Activated CD4-positive, alpha-beta T cell treated with anti-CD3 and anti-CD28 coated beads, Interleukin-2, Interleukin-4, amounts not matched to agents 100 ng/mL and 50 ng/mL, durations not matched to agents 16 hours and 8 hours (primary cell): ENCODE results near the gene ADIPOQ.
"Not testable (repeated sequence)": the region's sequence is repeated elsewhere in the genome, so short reads cannot be mapped to it uniquely, and the experiment has no call there.

Source experiments
- DNase-seq: peaks from one replicate; pipeline ENCODE4 v3.0.0-alpha.2; 2020; ENCODE audit warnings: low spot score

The ADIPOQ gene

DNA sequence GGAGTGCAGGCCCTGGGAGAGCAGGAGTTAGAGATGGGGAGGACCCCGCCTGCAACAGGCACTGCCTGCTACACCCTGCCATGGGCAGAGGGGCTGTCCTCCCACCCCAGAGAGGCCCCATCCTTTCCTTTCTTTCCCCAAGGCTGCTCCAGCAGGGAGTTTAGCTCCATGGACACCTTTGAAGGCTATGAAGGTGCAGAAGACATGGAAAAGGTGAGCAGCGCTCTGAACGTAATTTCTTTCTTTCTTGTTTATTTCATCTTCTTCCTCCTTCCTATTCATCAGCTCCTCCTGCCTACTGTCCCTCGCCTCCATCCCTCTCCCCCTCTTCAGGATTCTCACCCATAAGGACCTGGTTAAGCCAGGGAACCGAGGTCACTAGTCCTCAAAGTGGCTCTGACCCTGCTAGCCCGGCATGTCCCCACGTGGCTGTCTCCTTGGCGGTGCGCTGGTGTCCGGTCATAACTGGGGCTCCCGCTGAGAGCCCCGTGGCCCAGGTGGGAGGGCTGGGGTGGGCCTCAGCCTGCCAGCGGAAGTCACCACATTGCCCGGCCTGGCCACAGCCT, 16.0 kb upstream of the ADIPOQ start:
- peak; percentile 30 for DNase-seq

DNA sequence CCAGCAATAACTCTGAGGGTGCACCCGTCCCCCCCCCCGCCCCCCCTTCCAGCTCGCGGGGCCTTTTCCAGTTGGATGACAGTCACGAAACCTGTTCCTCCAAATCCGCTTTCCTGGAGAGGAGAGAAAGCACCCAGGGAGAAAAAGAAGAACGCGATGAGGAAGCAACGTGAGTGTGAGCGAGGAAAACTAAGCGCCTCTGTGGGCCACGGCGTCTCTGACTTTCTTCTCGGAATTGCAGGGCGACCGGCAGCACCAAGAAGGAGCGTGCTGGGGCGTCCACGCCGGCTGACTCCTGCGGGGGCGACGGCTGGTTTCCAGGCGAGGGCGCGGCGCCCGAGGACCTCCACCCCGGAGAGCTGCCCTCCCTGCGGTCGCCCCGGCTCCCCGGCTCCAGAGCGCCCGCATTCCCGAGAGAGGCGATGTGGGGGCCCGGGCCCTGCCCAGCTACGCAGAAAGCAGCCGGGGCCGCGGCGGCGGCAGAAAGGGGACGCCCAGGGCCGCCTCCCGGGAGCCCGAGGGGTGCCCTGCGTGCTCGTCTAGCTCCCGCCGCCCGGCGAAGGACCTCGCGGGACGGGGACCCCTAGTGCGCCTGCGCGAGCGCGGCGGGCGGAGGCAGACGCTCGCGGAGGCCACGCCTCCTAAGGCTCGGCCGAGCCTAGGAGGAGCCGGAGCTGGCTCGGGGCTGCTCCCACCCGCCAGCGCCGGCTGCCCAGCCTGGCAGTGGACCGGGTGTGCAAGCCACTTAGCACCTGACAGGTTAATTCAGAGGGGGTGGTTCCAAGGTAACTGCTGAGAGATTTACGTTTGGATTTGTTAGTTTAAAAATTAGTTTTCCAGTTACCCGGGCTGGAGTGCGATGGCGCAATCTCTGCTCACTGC, 15.3 kb upstream of the ADIPOQ start:
- DNase-seq, result peak; percentile 87

DNA sequence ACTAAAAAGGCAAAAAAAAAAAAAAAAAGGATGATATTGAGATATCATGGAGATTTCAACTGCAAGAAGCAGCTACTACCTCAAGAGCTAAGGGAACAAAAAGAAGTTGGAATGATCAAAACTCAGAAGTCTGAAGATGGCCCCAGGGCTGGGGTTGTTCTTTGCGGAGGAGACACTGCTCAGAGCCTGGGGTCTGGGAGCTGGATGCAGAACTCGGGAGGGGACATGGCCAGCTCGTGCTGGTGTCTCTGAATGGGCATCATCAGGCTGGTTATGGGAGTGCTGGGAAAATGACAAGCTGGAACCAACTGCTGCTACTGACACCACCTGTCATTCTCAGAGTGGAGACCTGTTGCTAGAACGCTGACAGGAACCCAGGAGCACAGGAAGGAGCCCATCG, 14.2 kb upstream of the ADIPOQ start:
- no peak for DNase-seq

DNA sequence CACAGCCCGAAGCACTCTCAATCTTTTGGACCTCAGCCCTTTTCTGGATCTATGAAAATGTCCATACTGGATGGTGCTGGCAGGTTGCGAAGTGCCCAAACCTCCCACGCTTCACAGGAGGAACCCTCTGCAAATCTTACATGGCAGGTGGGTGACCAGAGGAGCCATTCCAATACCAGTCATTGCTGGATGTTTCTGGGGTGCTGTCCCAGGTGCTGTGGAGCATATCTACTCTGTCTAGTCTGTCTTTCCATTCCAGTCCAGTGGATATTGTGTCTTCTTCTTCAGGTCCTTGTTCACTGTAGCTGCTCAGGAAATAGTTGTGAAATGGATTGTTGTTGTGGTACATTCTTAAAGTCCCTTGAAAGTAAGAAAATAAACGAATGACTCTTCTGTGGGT, 10.7 kb upstream of the ADIPOQ start:
- no peak for DNase-seq

DNA sequence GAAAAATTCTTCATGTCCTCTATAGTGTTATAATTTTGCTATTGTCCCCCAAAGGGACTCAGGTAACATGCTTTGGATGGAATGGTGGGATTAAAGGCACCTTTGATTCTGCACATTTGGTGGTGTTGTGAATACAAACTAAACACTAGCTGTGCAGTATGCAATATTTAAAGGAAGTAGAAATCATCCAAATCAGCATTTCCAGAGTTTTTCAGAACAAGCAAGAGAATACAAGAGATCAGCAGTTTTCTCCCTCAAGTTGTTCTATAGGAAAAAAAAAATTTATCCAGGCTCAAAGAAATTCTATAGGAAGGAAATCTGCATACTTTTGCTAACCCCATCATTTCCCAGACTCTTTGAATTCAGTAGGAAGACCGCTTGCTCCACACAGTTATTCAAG, 10.2 kb upstream of the ADIPOQ start:
- DNase-seq, result no peak

DNA sequence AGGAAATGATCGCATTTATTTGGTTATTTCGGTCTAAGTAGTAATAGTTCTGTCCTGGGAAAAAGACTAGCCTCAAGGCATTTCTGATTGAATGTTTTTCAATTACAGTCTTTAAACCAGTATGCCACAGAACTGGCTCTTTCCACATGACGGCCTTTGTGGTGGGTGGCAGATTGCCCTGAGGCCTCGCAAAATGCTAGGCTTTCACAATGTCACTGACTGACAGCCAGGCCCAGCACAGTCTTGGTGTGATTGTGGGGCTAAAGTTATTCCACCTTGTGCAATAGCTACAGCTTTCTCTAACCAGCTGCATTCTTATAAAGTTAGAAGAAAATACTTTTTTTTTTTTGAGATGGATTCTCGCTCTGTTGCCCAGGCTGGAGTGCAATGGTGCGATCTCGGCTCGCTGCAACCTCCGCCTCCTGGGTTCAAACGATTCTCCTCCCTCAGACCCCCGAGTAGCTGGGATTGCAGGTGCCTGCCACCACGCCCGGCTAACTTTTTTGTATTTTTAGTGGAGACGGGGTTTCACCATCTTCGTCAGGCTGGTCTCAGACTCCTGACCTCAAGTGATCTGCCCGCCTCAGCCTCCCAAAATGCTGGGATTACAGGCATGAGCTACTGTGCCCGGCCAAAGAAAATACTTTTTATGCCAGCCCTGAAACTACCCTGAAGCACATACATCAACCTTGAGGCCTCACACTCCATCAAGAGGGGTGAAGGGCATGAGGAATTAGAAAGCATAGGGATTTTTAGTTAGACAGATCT, 2.5 kb upstream of the ADIPOQ start:
- DNase-seq, result no peak

DNA sequence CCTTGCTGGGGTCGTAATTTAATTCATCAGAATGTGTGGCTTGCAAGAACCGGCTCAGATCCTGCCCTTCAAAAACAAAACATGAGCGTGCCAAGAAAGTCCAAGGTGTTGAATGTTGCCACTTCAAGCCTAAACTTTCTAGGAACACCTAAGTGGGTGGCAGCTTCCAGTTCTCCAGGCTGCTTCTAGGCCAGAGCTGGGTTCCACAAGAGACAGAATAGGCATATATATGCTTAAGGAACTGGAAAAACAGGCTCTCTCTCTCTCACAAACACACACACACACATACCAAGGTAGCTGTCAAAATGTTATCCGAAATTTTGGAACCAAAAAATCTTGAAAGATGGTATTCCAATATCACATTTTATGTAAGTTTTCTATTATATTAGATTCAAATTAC, 890 bp upstream of the ADIPOQ start:
- no peak for DNase-seq

DNA sequence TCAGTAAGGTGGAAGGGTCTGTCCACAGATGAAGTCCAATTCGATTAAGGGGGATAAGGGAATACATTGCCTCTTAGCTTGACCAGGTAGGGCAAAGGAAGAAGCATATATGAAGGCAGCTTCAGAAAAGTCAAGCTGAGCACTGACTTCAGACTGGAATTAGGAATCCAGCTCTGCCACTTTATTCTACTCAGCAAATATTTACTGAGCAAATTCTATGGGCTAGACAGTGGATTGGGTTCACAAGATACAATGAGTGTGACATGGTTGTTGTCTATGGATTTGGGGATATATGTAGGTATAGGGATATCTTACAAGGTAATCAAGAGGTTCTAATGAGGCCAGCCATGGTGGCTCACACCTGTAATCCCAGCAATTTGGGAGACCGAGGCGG, 526 bp downstream of the ADIPOQ start:
- no peak for DNase-seq

DNA sequence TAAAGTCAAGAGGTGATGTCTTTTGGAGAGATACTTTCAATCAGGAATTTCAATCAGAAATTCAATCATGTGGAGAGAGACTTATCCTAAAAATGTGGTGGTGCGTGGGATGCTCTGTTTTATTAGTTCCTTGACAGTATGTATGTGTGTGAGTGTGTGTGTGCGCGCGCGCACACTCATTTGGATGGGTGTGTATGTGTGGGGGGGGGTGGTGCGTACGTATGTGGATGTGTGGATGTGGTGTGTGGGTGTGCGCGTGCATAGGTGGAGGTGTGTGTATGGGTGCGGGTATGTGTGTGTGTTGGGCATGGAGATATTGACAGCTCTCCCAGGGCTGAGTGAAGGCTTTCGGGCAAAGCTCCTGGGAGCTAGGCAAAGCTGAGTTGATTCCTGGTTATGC, 2.4 kb downstream of the ADIPOQ start:
- DNase-seq, result no peak

DNA sequence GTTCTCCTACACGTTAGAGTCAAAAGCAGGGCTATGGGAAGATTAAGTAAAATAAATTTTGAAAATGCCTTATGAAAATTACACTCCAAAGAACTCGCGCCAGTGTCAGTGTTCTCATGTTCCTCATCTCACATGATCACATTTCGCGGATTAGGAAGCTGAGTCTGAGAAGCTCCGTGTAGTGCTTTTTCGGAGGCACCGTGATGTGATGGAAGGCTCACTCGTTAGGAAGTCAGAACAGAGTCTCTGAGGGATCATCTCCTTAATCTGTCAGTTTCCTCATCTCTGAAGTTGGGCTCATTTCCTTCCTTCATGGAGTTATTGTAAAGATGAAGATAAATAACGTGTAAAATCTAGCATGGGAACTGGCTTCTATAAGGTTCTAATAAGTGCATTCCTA, 3.2 kb downstream of the ADIPOQ start:
- DNase-seq, result no peak

DNA sequence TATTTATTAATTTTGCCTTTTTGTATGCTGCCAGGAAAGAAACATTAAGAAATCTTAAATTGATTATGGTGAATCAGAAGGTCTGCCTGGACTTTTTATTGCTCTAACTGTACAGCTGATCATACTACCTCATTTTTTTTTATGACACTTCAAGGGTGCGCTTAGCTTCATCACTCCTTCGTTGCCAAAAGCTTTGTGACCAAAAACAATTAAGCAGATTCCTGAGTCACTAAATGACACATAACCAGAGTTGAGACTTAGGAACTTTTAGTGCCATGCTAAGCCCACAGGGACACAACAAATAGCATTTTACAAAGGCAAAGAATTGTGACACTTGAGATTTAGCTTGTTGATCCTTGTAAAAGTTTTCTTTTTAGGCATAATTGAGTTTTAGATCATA, 4.9 kb downstream of the ADIPOQ start:
- DNase-seq, result no peak

DNA sequence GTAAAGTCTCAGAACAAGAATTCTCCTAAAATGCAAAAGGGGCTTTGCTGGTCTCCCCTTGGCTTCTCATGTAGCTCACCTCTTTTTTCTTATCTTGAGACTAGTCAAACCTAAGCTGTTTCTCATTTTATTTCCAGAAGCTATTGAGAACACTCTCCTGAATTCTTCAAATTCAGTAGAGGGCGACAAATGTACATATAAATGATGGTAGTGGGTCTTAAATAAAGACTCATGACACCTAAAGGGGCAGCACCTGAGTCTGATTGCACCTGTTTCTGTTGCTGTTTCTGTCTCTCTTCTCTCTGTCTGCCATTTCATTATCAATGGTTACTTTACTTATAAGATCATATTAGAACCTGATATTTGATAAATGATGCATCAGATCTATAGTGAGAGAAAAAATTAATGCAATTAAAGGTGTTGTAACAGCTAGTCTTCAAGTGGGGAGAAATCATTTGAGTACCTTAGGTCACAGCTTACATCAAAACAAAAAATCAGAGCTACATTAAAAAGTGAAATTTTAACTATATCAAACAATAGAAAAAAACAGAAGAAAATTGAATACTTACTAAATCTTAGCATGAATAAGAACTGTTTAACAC, 7.0 kb downstream of the ADIPOQ start:
- DNase-seq, result peak; percentile 66

DNA sequence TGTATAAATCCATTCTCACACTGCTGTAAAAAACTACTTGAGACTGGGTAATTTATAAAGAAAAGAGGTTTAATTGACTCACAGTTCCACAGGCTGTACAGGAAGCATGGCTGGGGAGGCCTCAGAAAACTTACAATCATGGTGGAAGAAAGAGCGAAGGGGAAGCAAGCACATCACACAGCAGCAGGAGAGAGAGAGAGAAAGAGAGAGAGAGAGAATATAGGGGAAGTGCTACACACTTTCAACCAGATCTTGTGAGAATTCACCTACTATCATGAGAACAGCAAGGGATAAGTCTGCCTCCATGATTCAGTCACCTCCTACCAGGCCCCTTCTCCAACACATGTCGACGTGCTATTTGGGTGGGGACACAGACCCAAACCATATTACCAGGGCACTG, 9.3 kb downstream of the ADIPOQ start:
- not testable (repeated sequence) for DNase-seq

DNA sequence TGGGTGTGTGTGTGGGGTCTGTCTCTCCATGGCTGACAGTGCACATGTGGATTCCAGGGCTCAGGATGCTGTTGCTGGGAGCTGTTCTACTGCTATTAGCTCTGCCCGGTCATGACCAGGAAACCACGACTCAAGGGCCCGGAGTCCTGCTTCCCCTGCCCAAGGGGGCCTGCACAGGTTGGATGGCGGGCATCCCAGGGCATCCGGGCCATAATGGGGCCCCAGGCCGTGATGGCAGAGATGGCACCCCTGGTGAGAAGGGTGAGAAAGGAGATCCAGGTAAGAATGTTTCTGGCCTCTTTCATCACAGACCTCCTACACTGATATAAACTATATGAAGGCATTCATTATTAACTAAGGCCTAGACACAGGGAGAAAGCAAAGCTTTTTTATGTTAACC, 10.5 kb downstream of the ADIPOQ start:
- DNase-seq, result no peak

DNA sequence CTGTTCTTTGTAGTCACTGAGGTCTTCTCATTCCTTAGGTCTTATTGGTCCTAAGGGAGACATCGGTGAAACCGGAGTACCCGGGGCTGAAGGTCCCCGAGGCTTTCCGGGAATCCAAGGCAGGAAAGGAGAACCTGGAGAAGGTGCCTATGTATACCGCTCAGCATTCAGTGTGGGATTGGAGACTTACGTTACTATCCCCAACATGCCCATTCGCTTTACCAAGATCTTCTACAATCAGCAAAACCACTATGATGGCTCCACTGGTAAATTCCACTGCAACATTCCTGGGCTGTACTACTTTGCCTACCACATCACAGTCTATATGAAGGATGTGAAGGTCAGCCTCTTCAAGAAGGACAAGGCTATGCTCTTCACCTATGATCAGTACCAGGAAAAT, 11.6 kb downstream of the ADIPOQ start:
- no peak for DNase-seq

DNA sequence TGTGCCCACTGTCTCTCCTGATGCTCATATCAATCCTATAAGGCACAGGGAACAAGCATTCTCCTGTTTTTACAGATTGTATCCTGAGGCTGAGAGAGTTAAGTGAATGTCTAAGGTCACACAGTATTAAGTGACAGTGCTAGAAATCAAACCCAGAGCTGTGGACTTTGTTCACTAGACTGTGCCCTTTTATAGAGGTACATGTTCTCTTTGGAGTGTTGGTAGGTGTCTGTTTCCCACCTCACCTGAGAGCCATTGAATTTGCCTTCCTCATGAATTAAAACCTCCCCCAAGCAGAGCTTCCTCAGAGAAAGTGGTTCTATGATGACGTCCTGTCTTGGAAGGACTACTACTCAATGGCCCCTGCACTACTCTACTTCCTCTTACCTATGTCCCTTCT, 12.4 kb downstream of the ADIPOQ start:
- DNase-seq, result no peak

DNA sequence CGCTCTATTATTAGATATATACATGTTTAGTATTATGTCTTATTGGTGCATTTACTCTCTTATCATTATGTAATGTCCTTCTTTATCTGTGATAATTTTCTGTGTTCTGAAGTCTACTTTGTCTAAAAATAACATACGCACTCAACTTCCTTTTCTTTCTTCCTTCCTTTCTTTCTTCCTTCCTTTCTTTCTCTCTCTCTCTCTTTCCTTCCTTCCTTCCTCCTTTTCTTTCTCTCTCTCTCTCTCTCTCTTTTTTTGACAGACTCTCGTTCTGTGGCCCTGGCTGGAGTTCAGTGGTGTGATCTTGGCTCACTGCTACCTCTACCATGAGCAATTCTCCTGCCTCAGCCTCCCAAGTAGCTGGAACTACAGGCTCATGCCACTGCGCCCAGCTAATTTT, 15.2 kb downstream of the ADIPOQ start:
- DNase-seq, result no peak

DNA sequence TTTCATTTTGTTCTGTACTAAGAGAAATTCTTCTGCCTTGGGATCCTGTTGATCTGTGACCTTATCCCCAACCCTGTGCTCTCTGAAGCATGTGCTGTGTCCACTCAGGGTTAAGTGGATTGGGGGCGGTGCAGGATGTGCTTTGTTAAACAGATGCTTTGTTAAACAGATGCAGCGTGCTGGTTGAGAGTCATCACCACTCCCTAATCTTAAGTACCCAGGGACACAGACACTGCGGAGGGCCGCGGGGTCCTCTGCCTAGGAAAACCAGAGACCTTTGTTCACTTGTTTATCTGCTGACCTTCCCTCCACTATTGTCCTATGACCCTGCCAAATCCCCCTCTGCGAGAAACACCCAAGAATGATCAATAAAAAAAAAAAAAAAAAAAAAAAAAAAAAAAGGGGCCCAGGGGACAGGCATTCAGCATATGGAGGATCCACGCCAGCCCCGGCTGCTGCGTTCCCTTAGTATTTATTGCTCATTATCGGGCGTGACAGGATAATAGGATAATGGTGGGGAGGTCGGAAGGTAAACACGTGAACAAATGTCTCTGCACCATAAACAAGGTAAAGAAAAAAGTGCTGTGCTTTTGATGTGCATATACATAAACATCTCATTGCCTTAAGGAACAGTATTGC, 22.8 kb downstream of the ADIPOQ start:
- DNase-seq, result not testable (repeated sequence)

DNA sequence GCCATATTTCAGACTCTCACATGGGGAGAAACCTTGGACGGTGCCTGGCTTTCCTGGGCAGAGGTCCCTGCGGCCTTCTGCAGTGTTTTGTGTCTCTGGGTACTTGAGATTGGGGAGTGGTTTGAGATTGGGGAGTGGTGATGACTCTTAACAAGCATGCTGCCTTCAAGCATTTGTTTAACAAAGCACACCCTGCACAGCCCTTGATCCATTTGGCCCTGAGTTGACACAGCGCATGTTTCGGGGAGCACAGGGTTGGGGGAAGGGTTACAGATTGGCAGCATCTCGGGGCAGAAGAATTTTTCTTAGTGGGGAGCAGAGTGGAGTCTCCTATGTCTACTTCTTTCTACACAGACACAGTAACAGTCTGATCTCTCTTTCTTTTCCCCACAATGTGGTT, 23.6 kb downstream of the ADIPOQ start:
- DNase-seq, result not testable (repeated sequence)

DNA sequence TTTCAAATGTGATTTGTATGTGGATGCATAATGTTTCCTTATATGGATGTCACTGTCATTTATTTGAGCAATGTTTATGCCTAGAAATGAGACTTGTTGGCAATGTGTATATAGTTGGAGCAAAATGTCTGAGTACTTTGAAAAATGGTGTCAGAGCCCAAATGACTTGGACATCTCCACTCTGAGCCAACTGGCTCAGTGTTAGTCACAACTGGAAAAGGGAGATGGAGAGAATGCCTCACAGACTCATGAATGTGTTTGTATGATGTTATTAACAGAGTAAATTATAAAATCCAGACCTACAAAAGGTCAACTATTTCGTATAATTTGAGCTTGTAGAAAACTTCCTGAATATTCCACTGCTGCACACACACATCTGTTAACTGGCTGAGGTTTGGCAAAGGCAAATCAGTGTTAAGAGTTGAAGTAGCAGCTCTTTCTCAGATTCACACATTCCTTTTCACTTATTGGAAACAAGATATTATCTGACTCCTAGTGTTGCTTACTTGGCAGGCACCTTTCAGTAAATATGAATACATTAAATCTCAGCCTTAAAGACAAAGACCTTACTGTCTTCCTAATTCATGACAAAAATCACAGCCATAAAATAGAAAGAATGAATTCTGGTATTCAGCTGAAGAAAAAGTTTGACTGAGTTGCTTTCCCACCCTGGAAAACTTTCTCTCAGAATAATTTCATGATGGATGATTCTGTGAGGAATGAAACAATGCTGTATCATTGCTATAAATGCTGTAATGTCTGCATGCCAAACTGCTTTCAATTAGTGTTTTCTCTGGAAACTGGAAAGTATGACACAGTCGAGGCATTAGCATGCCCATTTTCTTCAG, 27.0 kb downstream of the ADIPOQ start:
- DNase-seq, result peak; percentile 31
